HCT116 (cell line): ENCODE measurements around the gene COPS8. TPM values are rescaled to one million over a fixed set of nuclear protein-coding genes. Genes with fewer than 3 reads are reported as not detected.

Source experiments
- ATAC-seq: fragments of 200-7000 bp; cut with Tn5 transposase; 2 replicates; pipeline ENCODE4 v1.9.1; 2020; ENCODE audit warnings: mild to moderate bottlenecking, moderate library complexity
- BruUV-seq: library from RNA; stranded (reverse); fragments of 400-500 nt; replicated peaks from 2 replicates; lab custom pipeline; 2021; lab: Mats Ljungman, UMichigan
- CTCF ChIA-PET: fragments of 300-600 bp; sonication (Branson Sonifier 250); formaldehyde crosslinking; loops from one replicate; lab custom pipeline; 2021; ENCODE audit warnings: antibody characterized with exemption; lab: Charles Lee
- POLR2A ChIA-PET: fragments of 300-600, 350-600 bp; sonication (Branson Sonifier 250); formaldehyde crosslinking; loops from one replicate; lab custom pipeline; 2021; ENCODE audit warnings: antibody characterized with exemption; lab: Charles Lee
- RAD21 ChIA-PET, 2 experiments: fragments of 300-600 bp; sonication (Branson Sonifier 250); formaldehyde crosslinking; loops; one replicate each; lab custom pipeline; 2023; ENCODE audit warnings: low total read pairs in 2 of 2; ENCODE audit not compliant: uncharacterized antibody in 2 of 2, unreplicated experiment in 2 of 2, low non-redundant PET in 1 of 2; lab: Charles Lee
- DNase-seq: peaks from one replicate; pipeline ENCODE4 v3.0.0-alpha.2; 2010; ENCODE audit warnings: low read depth, low spot score
- H2AFZ ChIP-seq: fragments of 200-600 bp; shearing (Covaris generic), sonication (generic); 2 replicates; pipeline ENCODE4 v1.6.1; 2017; ENCODE audit warnings: low read depth, mixed run types, mixed read lengths, antibody characterized with exemption, low read length; ENCODE audit not compliant: poor library complexity, severe bottlenecking
- H3K27ac ChIP-seq: 2 replicates; pipeline ENCODE4 v1.5.1; 2012; ENCODE audit warnings: low read depth, low read length
- H3K27me3 ChIP-seq: fragments of 200-600 bp; sonication (generic); 2 replicates; pipeline ENCODE4 v1.6.1; 2016; ENCODE audit warnings: mixed run types, low read length, mixed read lengths; ENCODE audit not compliant: insufficient read depth
- H3K36me3 ChIP-seq, 2 experiments: fragments of 200-500 bp in 1 of 2; fragments of 200-600 bp in 1 of 2; sonication (Bioruptor generic) in 1 of 2; sonication (generic) in 1 of 2; 2 replicates each; pipeline versions ENCODE4 v1.5.1 to v1.6.1; 2014 to 2016; ENCODE audit warnings: low read length in 2 of 2, inconsistent platforms in 1 of 2, mixed read lengths in 1 of 2, mixed run types in 1 of 2; ENCODE audit not compliant: insufficient read depth in 2 of 2, control insufficient read depth in 1 of 2
- H3K4me1 ChIP-seq, 2 experiments: fragments of 200-600 bp in 1 of 2; sonication (generic) in 1 of 2; 2 replicates each; pipeline versions ENCODE4 v1.5.1 to v1.6.1; 2012 to 2017; ENCODE audit warnings: low read length in 2 of 2, inconsistent platforms in 1 of 2, mild to moderate bottlenecking in 1 of 2, mixed read lengths in 1 of 2, mixed run types in 1 of 2, moderate library complexity in 1 of 2; ENCODE audit not compliant: insufficient read depth in 2 of 2, control insufficient read depth in 1 of 2
- H3K4me2 ChIP-seq: fragments of 200-600 bp; sonication (generic); 2 replicates; pipeline ENCODE4 v1.6.1; 2017; ENCODE audit warnings: mixed run types, low read length, mixed read lengths
- H3K4me3 ChIP-seq, 2 experiments: fragments of 200-600 bp in 1 of 2; sonication (generic) in 1 of 2; replicated peaks in 1 of 2; 2 replicates each; pipeline ENCODE4 v1.5.1; 2011 to 2016; ENCODE audit warnings: low read length in 2 of 2, control low read depth in 1 of 2, low read depth in 1 of 2, mild to moderate bottlenecking in 1 of 2, mixed read lengths in 1 of 2, mixed run types in 1 of 2
- H3K79me2 ChIP-seq: fragments of 200-600 bp; sonication (generic); 2 replicates; pipeline ENCODE4 v1.6.1; 2017; ENCODE audit warnings: mild to moderate bottlenecking, mixed run types, low read length, moderate library complexity, mixed read lengths; ENCODE audit not compliant: insufficient read depth
- H3K9ac ChIP-seq: fragments of 200-600 bp; sonication (generic); 2 replicates; pipeline ENCODE4 v1.6.1; 2016; ENCODE audit warnings: low read length, mixed read lengths
- H3K9me2 ChIP-seq: fragments of 200-600 bp; sonication (generic), shearing (Covaris generic); 2 replicates; pipeline ENCODE4 v1.6.1; 2017; ENCODE audit warnings: mixed run types, mild to moderate bottlenecking, moderate library complexity; ENCODE audit not compliant: insufficient read depth
- H3K9me3 ChIP-seq, 2 experiments: fragments of 200-500 bp in 1 of 2; fragments of 200-600 bp in 1 of 2; sonication (Bioruptor generic) in 1 of 2; sonication (generic) in 1 of 2; 2 replicates each; pipeline ENCODE4 v1.6.1; 2014 to 2017; ENCODE audit warnings: low read length in 2 of 2, mixed read lengths in 2 of 2, inconsistent platforms in 1 of 2, low read depth in 1 of 2, mild to moderate bottlenecking in 1 of 2, mixed run types in 1 of 2, moderate library complexity in 1 of 2; ENCODE audit not compliant: control insufficient read depth in 1 of 2, insufficient read depth in 1 of 2
- H4K20me1 ChIP-seq: fragments of 200-600 bp; sonication (generic), shearing (Covaris generic); 2 replicates; pipeline ENCODE4 v1.6.1; 2017; ENCODE audit warnings: mixed run types, mild to moderate bottlenecking, moderate library complexity; ENCODE audit not compliant: insufficient read depth
- ELF1 ChIP-seq: IDR thresholded peaks from 2 replicates; pipeline ENCODE4 v1.6.1; 2012; ENCODE audit warnings: low read depth, borderline replicate concordance
- MAX ChIP-seq: IDR thresholded peaks from 2 replicates; pipeline ENCODE4 v1.6.1; 2012
- POLR2AphosphoS5 ChIP-seq: IDR thresholded peaks from 2 replicates; pipeline ENCODE4 v1.6.1; 2011; ENCODE audit warnings: mild to moderate bottlenecking, low read depth, low read length, moderate library complexity
- SP1 ChIP-seq: IDR thresholded peaks from 2 replicates; pipeline ENCODE4 v1.6.1; 2012; ENCODE audit warnings: low read depth
- SRF ChIP-seq: IDR thresholded peaks from 2 replicates; pipeline ENCODE4 v1.6.1; 2012; ENCODE audit warnings: low read depth
- YY1 ChIP-seq: IDR thresholded peaks from 2 replicates; pipeline ENCODE4 v1.6.1; 2011; ENCODE audit warnings: low read length, low read depth, moderate library complexity, mild to moderate bottlenecking; ENCODE audit not compliant: insufficient replicate concordance; ENCODE audit errors: extremely low read depth
- intact Hi-C: fragments of 100-400 bp; cut with micrococcal nuclease; formaldehyde crosslinking; loops from 2 replicates; pipeline ENCODE4 v1.10.0; 2022
- total RNA-seq: library from RNA; stranded (reverse); gene quantifications from one replicate; pipeline ENCODE4 v1.2.1, GENCODE V29; 2021; ENCODE audit not compliant: unreplicated experiment
- TF ChIP-seq, protein P1 (sequence below): IDR thresholded peaks from 2 replicates; pipeline ENCODE4 v1.6.1; 2011; ENCODE audit warnings: mild to moderate bottlenecking, low read length, moderate library complexity; ENCODE audit not compliant: insufficient replicate concordance; ENCODE audit errors: extremely low read depth
- TF ChIP-seq, protein P2 (sequence below): IDR thresholded peaks from 2 replicates; pipeline ENCODE4 v1.6.1; 2012

Gene COPS8
- total RNA-seq, 1 experiment from 2014 or later = 42.2 TPM

GRCh38 chr2:237136824-237137223 is 51.1 kb downstream of the COPS8 start (continued):
- TF ChIP-seq, protein P1, sequence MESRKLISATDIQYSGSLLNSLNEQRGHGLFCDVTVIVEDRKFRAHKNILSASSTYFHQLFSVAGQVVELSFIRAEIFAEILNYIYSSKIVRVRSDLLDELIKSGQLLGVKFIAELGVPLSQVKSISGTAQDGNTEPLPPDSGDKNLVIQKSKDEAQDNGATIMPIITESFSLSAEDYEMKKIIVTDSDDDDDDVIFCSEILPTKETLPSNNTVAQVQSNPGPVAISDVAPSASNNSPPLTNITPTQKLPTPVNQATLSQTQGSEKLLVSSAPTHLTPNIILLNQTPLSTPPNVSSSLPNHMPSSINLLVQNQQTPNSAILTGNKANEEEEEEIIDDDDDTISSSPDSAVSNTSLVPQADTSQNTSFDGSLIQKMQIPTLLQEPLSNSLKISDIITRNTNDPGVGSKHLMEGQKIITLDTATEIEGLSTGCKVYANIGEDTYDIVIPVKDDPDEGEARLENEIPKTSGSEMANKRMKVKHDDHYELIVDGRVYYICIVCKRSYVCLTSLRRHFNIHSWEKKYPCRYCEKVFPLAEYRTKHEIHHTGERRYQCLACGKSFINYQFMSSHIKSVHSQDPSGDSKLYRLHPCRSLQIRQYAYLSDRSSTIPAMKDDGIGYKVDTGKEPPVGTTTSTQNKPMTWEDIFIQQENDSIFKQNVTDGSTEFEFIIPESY = no peak
- TF ChIP-seq SP1 (no peak), YY1 (no peak)
- TF ChIP-seq, all 23 proteins: peak for 0

- no TSS peak for BruUV-seq
- Histone ChIP-seq H3K27me3 (no peaks in the 10 kb centered on the region), H4K20me1 (no peaks in the 10 kb centered on the region), H3K36me3 (no peaks in the 10 kb centered on the region), H3K9me2 (no peaks in the 10 kb centered on the region), H3K9me3 (no peaks in the 10 kb centered on the region), H3K27ac (no peak overlapping the region), H3K4me3 (no peak overlapping the region), H3K79me2 (no peaks in the 10 kb centered on the region), H3K4me2 (no peak overlapping the region), H3K9ac (no peak overlapping the region), H2AFZ (no peak overlapping the region), H3K4me1 (peaks cover 0 to 4% of the 10 kb centered on the region in 2 experiments; a peak in 1 of 4 replicates)
- DNase-seq (no peak), ATAC-seq (no peak)
- POLR2A ChIA-PET = no interaction called here
- RAD21 ChIA-PET = no interaction called here
- TF ChIP-seq, protein P2, sequence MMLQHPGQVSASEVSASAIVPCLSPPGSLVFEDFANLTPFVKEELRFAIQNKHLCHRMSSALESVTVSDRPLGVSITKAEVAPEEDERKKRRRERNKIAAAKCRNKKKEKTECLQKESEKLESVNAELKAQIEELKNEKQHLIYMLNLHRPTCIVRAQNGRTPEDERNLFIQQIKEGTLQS = no peak
- TF ChIP-seq MAX (no peak), POLR2AphosphoS5 (no peak), SRF (no peak), ELF1 (no peak)
- intact Hi-C loops = no loop called here
- CTCF ChIA-PET = no interaction called here
These were observed 52.1 kb downstream of the COPS8 start for GRCh38 chr2:237137626-237138323.
